Liver (tissue), 9 donors: Measurements from ENCODE around the gene SLC22A25. TPM values are rescaled to one million over a fixed set of nuclear protein-coding genes. Genes with fewer than 3 reads are reported as not detected.

Source experiments
- DNase-seq: peaks from one replicate; pipeline ENCODE4 v3.0.0-alpha.2; 2017; ENCODE audit warnings: low spot score
- H3K27ac ChIP-seq, 2 donors: one replicate each; pipeline ENCODE4 v1.7.0; 2013; ENCODE audit warnings: inconsistent platforms in 2 of 2, low read length in 2 of 2, control low read depth in 1 of 2, low read depth in 1 of 2, mild to moderate bottlenecking in 1 of 2
- H3K27me3 ChIP-seq, 4 donors: one replicate each; pipeline versions ENCODE4 v1.6.1 to v1.7.0; 2013; ENCODE audit warnings: low read length in 3 of 4, inconsistent platforms in 1 of 4, mild to moderate bottlenecking in 1 of 4, moderate library complexity in 1 of 4; ENCODE audit not compliant: control insufficient read depth in 4 of 4, insufficient read depth in 4 of 4
- H3K36me3 ChIP-seq, 4 donors: one replicate each; pipeline versions ENCODE4 v1.6.1 to v1.7.0; 2013; ENCODE audit warnings: low read length in 3 of 4, mild to moderate bottlenecking in 3 of 4, low read depth in 1 of 4, moderate library complexity in 1 of 4; ENCODE audit not compliant: control insufficient read depth in 4 of 4, insufficient read depth in 3 of 4
- H3K4me1 ChIP-seq, 4 donors: one replicate each; pipeline versions ENCODE4 v1.6.1 to v1.7.0; 2013; ENCODE audit warnings: low read length in 3 of 4, mild to moderate bottlenecking in 3 of 4, moderate library complexity in 1 of 4; ENCODE audit not compliant: control insufficient read depth in 4 of 4, insufficient read depth in 4 of 4
- H3K4me3 ChIP-seq, 3 donors: one replicate each; pipeline versions ENCODE4 v1.6.1 to v1.7.0; 2013; ENCODE audit warnings: low read length in 3 of 3, control low read depth in 1 of 3, low read depth in 1 of 3, mild to moderate bottlenecking in 1 of 3
- H3K9ac ChIP-seq, 2 donors: one replicate each; pipeline ENCODE4 v1.7.0; 2013; ENCODE audit warnings: low read length in 2 of 2, mild to moderate bottlenecking in 2 of 2, moderate library complexity in 2 of 2, control low read depth in 1 of 2, low read depth in 1 of 2
- H3K9me3 ChIP-seq, 4 donors: one replicate each; pipeline versions ENCODE4 v1.6.1 to v1.7.0; 2013; ENCODE audit warnings: low read length in 3 of 4; ENCODE audit not compliant: control insufficient read depth in 4 of 4
- EGR1 ChIP-seq, 2 donors: IDR thresholded peaks; 2 replicates each; pipeline ENCODE4 v1.6.1; 2016 to 2018; ENCODE audit warnings: antibody characterized with exemption in 2 of 2, low read depth in 2 of 2
- FOXA1 ChIP-seq: IDR thresholded peaks from 2 replicates; pipeline ENCODE4 v1.6.1; 2016; ENCODE audit warnings: antibody characterized with exemption
- FOXA2 ChIP-seq: IDR thresholded peaks from 2 replicates; pipeline ENCODE4 v1.6.1; 2016; ENCODE audit warnings: antibody characterized with exemption
- GABPA ChIP-seq, 2 donors: IDR thresholded peaks in 1 of 2; conservative IDR thresholded peaks in 1 of 2; 2 replicates each; pipeline ENCODE4 v1.6.1; 2016; ENCODE audit warnings: antibody characterized with exemption in 2 of 2, mild to moderate bottlenecking in 1 of 2, moderate library complexity in 1 of 2
- HNF4A ChIP-seq, 2 donors: conservative IDR thresholded peaks; 2 replicates each; pipeline ENCODE4 v1.6.1; 2016; ENCODE audit warnings: antibody characterized with exemption in 2 of 2, mild to moderate bottlenecking in 2 of 2
- HNF4G ChIP-seq: IDR thresholded peaks from 2 replicates; pipeline ENCODE4 v1.6.1; 2016; ENCODE audit warnings: antibody characterized with exemption
- JUND ChIP-seq, 2 donors: IDR thresholded peaks; 2 replicates each; pipeline ENCODE4 v1.6.1; 2016; ENCODE audit warnings: antibody characterized with exemption in 2 of 2
- NR2F2 ChIP-seq: IDR thresholded peaks from 2 replicates; pipeline ENCODE4 v1.6.1; 2016; ENCODE audit warnings: antibody characterized with exemption
- RAD21 ChIP-seq, 2 donors: IDR thresholded peaks; 2 replicates each; pipeline ENCODE4 v1.6.1; 2016; ENCODE audit warnings: antibody characterized with exemption in 2 of 2, mild to moderate bottlenecking in 2 of 2
- RXRA ChIP-seq, 2 donors: IDR thresholded peaks; 2 replicates each; pipeline ENCODE4 v1.6.1; 2017 to 2018; ENCODE audit warnings: antibody characterized with exemption in 2 of 2, mild to moderate bottlenecking in 1 of 2
- SP1 ChIP-seq: IDR thresholded peaks from 2 replicates; pipeline ENCODE4 v1.6.1; 2018; ENCODE audit warnings: antibody characterized with exemption, mild to moderate bottlenecking
- TAF1 ChIP-seq: conservative IDR thresholded peaks from 2 replicates; pipeline ENCODE4 v1.6.1; 2016; ENCODE audit warnings: antibody characterized with exemption, mild to moderate bottlenecking
- YY1 ChIP-seq: IDR thresholded peaks from 2 replicates; pipeline ENCODE4 v1.6.1; 2016; ENCODE audit warnings: antibody characterized with exemption, mild to moderate bottlenecking
- polyA plus RNA-seq, 2 donors: library from polyadenylated mRNA; stranded (reverse) in 1 of 2; unstranded in 1 of 2; fragments of 200-250 nt in 1 of 2; fragments of >200 nt in 1 of 2; fragmentation: Nextera tagmentation in 1 of 2; extraction: Ambion mirVana in 1 of 2; gene quantifications; one replicate each; pipeline versions ENCODE4 v1.2.1 to v1.2.3, GENCODE V29; 2013 to 2015
- total RNA-seq, 2 donors: library from RNA; depleted of rRNA; stranded (reverse); fragments of >200 nt; gene quantifications; one replicate each; pipeline ENCODE4 v1.2.3, GENCODE V29; 2014
- TF ChIP-seq, protein P1 (sequence below): IDR thresholded peaks from 2 replicates; pipeline ENCODE4 v1.6.1; 2016; ENCODE audit warnings: antibody characterized with exemption
- TF ChIP-seq, protein P2 (sequence below): IDR thresholded peaks from 2 replicates; pipeline ENCODE4 v1.6.1; 2016; ENCODE audit warnings: antibody characterized with exemption, mild to moderate bottlenecking
- TF ChIP-seq, protein P3 (sequence below): IDR thresholded peaks from 2 replicates; pipeline ENCODE4 v1.6.1; 2016; ENCODE audit warnings: antibody characterized with exemption
- TF ChIP-seq, protein P4 (sequence below): IDR thresholded peaks from 2 replicates; pipeline ENCODE4 v1.6.1; 2016; ENCODE audit warnings: antibody characterized with exemption
- TF ChIP-seq, protein P5 (sequence below): fragments of 150-350 bp; IDR thresholded peaks from 2 replicates; pipeline ENCODE4 v1.5.1; 2017; ENCODE audit warnings: improper control_type of control experiment, low read depth, low read length; ENCODE audit not compliant: missing input control
- donor health status: healthy.
- donor health status: healthy.
- donor health status: healthy.
- donor health status: healthy.
- donor health status: healthy.

Gene SLC22A25
- total and polyA plus RNA-seq, 4 donors: 3.3 to 35.3 (median 20.9) TPM

DNA sequence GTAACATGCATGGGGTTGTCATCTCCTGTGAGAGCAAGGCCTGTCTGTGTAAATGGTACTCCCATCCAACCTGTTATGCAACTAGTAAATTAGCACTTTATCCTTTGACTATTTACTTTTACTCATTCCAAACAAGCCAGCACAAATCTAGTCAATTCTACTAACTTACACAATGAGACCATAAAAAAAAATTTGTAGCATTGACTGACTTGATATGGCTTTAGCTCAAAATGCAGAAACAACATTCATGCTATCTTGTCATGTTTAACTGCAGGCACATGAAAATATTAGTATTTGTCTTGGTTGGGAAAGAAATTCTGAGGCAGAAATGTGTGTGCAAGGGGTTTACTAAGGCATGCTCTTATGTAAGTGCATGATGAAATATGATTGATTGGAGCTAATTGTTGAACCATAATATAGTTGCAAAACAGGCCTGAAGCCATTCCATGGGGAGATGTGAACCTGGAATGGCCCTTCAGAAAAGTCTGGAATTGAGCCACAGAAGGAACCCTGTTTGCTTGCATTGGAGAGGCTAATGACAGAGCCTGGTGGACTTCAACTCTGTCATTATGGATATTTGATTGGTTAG is 2.5 kb downstream of the SLC22A25 start:
- Histone ChIP-seq H3K36me3 (peaks cover 5 to 27% (median 23%) of the 10 kb centered on the region in 4 donors), H3K9ac (no peak overlapping the region), H3K4me1 (peaks cover 0 to 42% (median 32%) of the 10 kb centered on the region in 4 donors), H3K4me3 (peak overlapping the region; percentile 54 to 80 (median 77)), H3K27ac (peak overlapping the region; percentile 73 to 89), H3K27me3 (no peaks in the 10 kb centered on the region), H3K9me3 (no peaks in the 10 kb centered on the region)
- TF ChIP-seq GABPA (IDR thresholded peaks at IDR 0.05 in 1 of 2, conservative IDR thresholded peaks at IDR 0.05 in 1 of 2): no peak
- TF ChIP-seq NR2F2: peak; percentile 31
- TF ChIP-seq, protein P1, sequence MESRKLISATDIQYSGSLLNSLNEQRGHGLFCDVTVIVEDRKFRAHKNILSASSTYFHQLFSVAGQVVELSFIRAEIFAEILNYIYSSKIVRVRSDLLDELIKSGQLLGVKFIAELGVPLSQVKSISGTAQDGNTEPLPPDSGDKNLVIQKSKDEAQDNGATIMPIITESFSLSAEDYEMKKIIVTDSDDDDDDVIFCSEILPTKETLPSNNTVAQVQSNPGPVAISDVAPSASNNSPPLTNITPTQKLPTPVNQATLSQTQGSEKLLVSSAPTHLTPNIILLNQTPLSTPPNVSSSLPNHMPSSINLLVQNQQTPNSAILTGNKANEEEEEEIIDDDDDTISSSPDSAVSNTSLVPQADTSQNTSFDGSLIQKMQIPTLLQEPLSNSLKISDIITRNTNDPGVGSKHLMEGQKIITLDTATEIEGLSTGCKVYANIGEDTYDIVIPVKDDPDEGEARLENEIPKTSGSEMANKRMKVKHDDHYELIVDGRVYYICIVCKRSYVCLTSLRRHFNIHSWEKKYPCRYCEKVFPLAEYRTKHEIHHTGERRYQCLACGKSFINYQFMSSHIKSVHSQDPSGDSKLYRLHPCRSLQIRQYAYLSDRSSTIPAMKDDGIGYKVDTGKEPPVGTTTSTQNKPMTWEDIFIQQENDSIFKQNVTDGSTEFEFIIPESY: peak; percentile 86
- TF ChIP-seq RXRA (IDR thresholded peaks at IDR 0.05): peak; percentile 88 to 89
- peak; percentile 81 to 83 for TF ChIP-seq HNF4A (conservative IDR thresholded peaks at IDR 0.05)
- TF ChIP-seq RAD21 (IDR thresholded peaks at IDR 0.05): peak in 1 of 2 donors; percentile 25
- TF ChIP-seq YY1: peak; percentile 78
- peak; percentile 76 to 87 for TF ChIP-seq JUND (IDR thresholded peaks at IDR 0.05)
- TF ChIP-seq, protein P2, sequence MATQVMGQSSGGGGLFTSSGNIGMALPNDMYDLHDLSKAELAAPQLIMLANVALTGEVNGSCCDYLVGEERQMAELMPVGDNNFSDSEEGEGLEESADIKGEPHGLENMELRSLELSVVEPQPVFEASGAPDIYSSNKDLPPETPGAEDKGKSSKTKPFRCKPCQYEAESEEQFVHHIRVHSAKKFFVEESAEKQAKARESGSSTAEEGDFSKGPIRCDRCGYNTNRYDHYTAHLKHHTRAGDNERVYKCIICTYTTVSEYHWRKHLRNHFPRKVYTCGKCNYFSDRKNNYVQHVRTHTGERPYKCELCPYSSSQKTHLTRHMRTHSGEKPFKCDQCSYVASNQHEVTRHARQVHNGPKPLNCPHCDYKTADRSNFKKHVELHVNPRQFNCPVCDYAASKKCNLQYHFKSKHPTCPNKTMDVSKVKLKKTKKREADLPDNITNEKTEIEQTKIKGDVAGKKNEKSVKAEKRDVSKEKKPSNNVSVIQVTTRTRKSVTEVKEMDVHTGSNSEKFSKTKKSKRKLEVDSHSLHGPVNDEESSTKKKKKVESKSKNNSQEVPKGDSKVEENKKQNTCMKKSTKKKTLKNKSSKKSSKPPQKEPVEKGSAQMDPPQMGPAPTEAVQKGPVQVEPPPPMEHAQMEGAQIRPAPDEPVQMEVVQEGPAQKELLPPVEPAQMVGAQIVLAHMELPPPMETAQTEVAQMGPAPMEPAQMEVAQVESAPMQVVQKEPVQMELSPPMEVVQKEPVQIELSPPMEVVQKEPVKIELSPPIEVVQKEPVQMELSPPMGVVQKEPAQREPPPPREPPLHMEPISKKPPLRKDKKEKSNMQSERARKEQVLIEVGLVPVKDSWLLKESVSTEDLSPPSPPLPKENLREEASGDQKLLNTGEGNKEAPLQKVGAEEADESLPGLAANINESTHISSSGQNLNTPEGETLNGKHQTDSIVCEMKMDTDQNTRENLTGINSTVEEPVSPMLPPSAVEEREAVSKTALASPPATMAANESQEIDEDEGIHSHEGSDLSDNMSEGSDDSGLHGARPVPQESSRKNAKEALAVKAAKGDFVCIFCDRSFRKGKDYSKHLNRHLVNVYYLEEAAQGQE: peak; percentile 58
- peak; percentile 76 for TF ChIP-seq TAF1
- TF ChIP-seq, protein P3, sequence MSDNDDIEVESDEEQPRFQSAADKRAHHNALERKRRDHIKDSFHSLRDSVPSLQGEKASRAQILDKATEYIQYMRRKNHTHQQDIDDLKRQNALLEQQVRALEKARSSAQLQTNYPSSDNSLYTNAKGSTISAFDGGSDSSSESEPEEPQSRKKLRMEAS: peak; percentile 76
- TF ChIP-seq FOXA1: peak; percentile 90
- TF ChIP-seq, protein P4, sequence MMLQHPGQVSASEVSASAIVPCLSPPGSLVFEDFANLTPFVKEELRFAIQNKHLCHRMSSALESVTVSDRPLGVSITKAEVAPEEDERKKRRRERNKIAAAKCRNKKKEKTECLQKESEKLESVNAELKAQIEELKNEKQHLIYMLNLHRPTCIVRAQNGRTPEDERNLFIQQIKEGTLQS: peak; percentile 92
- TF ChIP-seq, protein P5, sequence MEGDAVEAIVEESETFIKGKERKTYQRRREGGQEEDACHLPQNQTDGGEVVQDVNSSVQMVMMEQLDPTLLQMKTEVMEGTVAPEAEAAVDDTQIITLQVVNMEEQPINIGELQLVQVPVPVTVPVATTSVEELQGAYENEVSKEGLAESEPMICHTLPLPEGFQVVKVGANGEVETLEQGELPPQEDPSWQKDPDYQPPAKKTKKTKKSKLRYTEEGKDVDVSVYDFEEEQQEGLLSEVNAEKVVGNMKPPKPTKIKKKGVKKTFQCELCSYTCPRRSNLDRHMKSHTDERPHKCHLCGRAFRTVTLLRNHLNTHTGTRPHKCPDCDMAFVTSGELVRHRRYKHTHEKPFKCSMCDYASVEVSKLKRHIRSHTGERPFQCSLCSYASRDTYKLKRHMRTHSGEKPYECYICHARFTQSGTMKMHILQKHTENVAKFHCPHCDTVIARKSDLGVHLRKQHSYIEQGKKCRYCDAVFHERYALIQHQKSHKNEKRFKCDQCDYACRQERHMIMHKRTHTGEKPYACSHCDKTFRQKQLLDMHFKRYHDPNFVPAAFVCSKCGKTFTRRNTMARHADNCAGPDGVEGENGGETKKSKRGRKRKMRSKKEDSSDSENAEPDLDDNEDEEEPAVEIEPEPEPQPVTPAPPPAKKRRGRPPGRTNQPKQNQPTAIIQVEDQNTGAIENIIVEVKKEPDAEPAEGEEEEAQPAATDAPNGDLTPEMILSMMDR: no peak
- TF ChIP-seq EGR1 (IDR thresholded peaks at IDR 0.05; ENCODE audit: low read depth in 2 of 2): peak in 1 of 2 donors; percentile 47
- peak; percentile 53 for TF ChIP-seq HNF4G
- peak; percentile 94 for TF ChIP-seq FOXA2
- TF ChIP-seq SP1: peak; percentile 87
- no peak for DNase-seq
